ENCODE results near the gene CLSTN2. TPM values are rescaled to one million over a fixed set of nuclear protein-coding genes. Genes with fewer than 3 reads are reported as not detected.

CLSTN2 gene
- total and polyA plus RNA-seq, 2 of the 4 experiments (the other 2 are of a cell fraction) = under 0.01 to 0.07 TPM

DNA sequence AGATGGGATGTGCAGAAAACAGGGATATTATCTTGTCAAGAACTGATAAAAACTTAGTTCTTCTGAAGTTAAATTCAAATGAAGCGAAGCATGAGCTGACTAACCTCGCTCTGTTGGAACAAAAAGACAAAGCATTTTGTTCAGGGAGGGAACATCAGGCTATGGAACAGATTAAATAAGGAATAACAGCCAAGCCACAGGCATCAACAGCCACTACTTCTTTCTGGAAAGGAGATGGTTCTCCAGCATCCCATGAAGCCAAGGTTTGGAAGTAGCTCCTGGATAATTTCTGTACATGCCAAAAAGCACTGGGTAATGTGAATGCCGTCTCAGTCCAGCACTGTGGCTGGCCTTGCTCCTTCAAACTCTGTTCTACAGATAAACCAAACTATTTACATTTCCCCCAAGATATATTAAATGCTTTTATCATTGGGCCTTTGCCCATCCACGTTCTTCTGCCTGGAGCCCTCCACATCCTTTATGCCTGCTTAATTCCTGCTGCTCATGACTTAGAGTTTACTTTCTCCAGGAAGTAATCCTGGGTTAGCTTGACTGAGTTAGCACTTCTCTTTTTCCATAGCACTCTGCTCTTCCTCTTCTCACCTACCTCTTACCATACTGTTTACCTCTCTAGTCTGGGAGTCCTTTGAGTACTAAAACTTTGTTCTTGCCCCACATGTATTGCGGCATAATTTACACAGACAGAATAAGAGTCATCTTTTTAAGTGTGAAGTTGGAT lies 232.0 kb downstream of the CLSTN2 start:
- H2AK5ac ChIP-seq (ENCODE audit: low read depth, low read length) = no peak overlapping the region
- BruUV-seq (replicated peaks) = no TSS peak
- intact Hi-C loops (cut with micrococcal nuclease) = no loop called here
- H3K23ac ChIP-seq (ENCODE audit: low read depth, low read length) = no peak overlapping the region
- no peak overlapping the region for H2BK120ac ChIP-seq (ENCODE audit: low read depth, low read length)
- H2BK15ac ChIP-seq (ENCODE audit: low read depth, low read length) = no peak overlapping the region
- H3K4ac ChIP-seq (ENCODE audit: low read depth, low read length) = no peak overlapping the region
- H3K9me1 ChIP-seq (ENCODE audit: insufficient read depth, low read length) = no peaks in the 10 kb centered on the region
- ChIA-PET POLR2A (ENCODE audit: unreplicated experiment) (no interaction called here), CTCF (no interaction called here)
- no peak overlapping the region for H3K4me3 ChIP-seq (ENCODE audit: insufficient read depth, low read depth, low read length)
- no peak overlapping the region for H3K27ac ChIP-seq (ENCODE audit: insufficient read depth, low read length)
- no peak overlapping the region for H3K56ac ChIP-seq (ENCODE audit: extremely low read depth, insufficient read depth, low read length)
- in situ Hi-C loops (cut with MboI; ENCODE audit: low sequenced_read_pairs) = no loop called here
- H3K79me1 ChIP-seq (ENCODE audit: low read depth in 1 of 2, low read length in 2 of 2) = no peaks in the 10 kb centered on the region
- H3K36me3 ChIP-seq (ENCODE audit: control insufficient read depth, insufficient read depth, low read length) = no peaks in the 10 kb centered on the region
- no peak overlapping the region for H2AFZ ChIP-seq (replicated peaks; ENCODE audit: low read length, poor library complexity)
- DNase-seq (no peak), ATAC-seq (ENCODE audit: low read depth) (no peak)
- no peaks in the 10 kb centered on the region for H3K27me3 ChIP-seq (ENCODE audit: control insufficient read depth, insufficient read depth, low read length)
- TF ChIP-seq MAZ (IDR thresholded peaks at IDR 0.05; ENCODE audit: borderline replicate concordance, low read depth, low read length) = no peak
- no peak for TF ChIP-seq USF2 (IDR thresholded peaks at IDR 0.05; ENCODE audit: low read depth, low read length)
- TF ChIP-seq RAD21 (IDR thresholded peaks at IDR 0.05; ENCODE audit: low read length) = no peak
- no peak for TF ChIP-seq FOS (IDR thresholded peaks at IDR 0.05; ENCODE audit: low read depth, low read length)
- 60% methylated on average over 1 of the region's 5 CpGs; no CpG with 5 or more reads in 1 of the 2 experiments for WGBS, 2 experiments (ENCODE audit: extremely low coverage in 2 of 2, insufficient read length in 1 of 2)
- H4K8ac ChIP-seq (ENCODE audit: low read depth in 2 of 2, low read length in 2 of 2) = no peak overlapping the region
- no peak overlapping the region for H3K4me2 ChIP-seq (ENCODE audit: low read depth, low read length)
- no peak overlapping the region for H2BK20ac ChIP-seq (ENCODE audit: low read depth, low read length)
- no peak overlapping the region for H4K5ac ChIP-seq (ENCODE audit: low read depth, low read length)
- H3K14ac ChIP-seq (replicated peaks; ENCODE audit: low read depth, low read length) = no peak overlapping the region
- no peaks in the 10 kb centered on the region for H3K9me3 ChIP-seq (ENCODE audit: control insufficient read depth, insufficient read depth, low read length)
- H2BK5ac ChIP-seq (ENCODE audit: low read depth, low read length, poor library complexity, severe bottlenecking) = no peak overlapping the region
- no peaks in the 10 kb centered on the region for H4K20me1 ChIP-seq (ENCODE audit: insufficient read depth, low read length)
- H3K9ac ChIP-seq (ENCODE audit: low read depth, low read length) = no peak overlapping the region
- no peak overlapping the region for H2AK9ac ChIP-seq (replicated peaks; ENCODE audit: low read depth, low read length, poor library complexity)
- H3K18ac ChIP-seq (ENCODE audit: low read depth, low read length) = no peak overlapping the region
- H4K91ac ChIP-seq (ENCODE audit: insufficient read depth, low read depth, low read length) = no peak overlapping the region
- no peaks in the 10 kb centered on the region for H3K4me1 ChIP-seq (ENCODE audit: control insufficient read depth, insufficient read depth, low read length)
- dilution Hi-C loops (cut with HindIII; ENCODE audit: low sequenced_read_pairs, unreplicated experiment) = no loop called here

Measured in IMR-90 (cell line).